IMR-90 (cell line): Measurements from ENCODE around the gene ZBED1. TPM values are rescaled to one million over a fixed set of nuclear protein-coding genes. Genes with fewer than 3 reads are reported as not detected.

Source experiments
- ATAC-seq: fragments of 200-7000 bp; cut with Tn5 transposase; 2 replicates; pipeline ENCODE4 v1.9.1; 2020; ENCODE audit warnings: low read depth, mild to moderate bottlenecking, moderate library complexity
- BruUV-seq: library from RNA; stranded (reverse); fragments of 400-500 nt; replicated peaks from 2 replicates; lab custom pipeline; 2021; lab: Mats Ljungman, UMichigan
- CTCF ChIA-PET: fragments of 300-600 bp; formaldehyde crosslinking; extraction: SDS; loops from one replicate; lab custom pipeline; 2021; ENCODE audit warnings: antibody characterized with exemption; lab: Yijun Ruan, JAX
- POLR2A ChIA-PET: fragments of 300-600 bp; sonication (Branson Sonifier 250); formaldehyde crosslinking; loops from one replicate; lab custom pipeline; 2022; ENCODE audit warnings: antibody characterized with exemption; ENCODE audit not compliant: unreplicated experiment; lab: Charles Lee
- DNase-seq: peaks from one replicate; pipeline ENCODE4 v3.0.0; 2013
- H2AFZ ChIP-seq: replicated peaks from 2 replicates; pipeline ENCODE3; 2013; ENCODE audit warnings: low read length, mild to moderate bottlenecking; ENCODE audit not compliant: poor library complexity
- H2AK5ac ChIP-seq: 2 replicates; pipeline ENCODE4 v1.6.1; 2013; ENCODE audit warnings: low read depth, low read length, inconsistent platforms
- H2AK9ac ChIP-seq: replicated peaks from 2 replicates; pipeline ENCODE3; 2013; ENCODE audit warnings: mild to moderate bottlenecking, low read depth, low read length, moderate library complexity; ENCODE audit not compliant: poor library complexity
- H2BK120ac ChIP-seq: 2 replicates; pipeline ENCODE4 v1.6.1; 2013; ENCODE audit warnings: low read depth, low read length, inconsistent platforms
- H2BK15ac ChIP-seq: 3 replicates; pipeline ENCODE4 v1.6.1; 2013; ENCODE audit warnings: low read depth, low read length, inconsistent platforms
- H2BK20ac ChIP-seq: 2 replicates; pipeline ENCODE4 v1.6.1; 2013; ENCODE audit warnings: low read depth, mild to moderate bottlenecking, inconsistent platforms, low read length, moderate library complexity
- H2BK5ac ChIP-seq: 2 replicates; pipeline ENCODE4 v1.6.1; 2013; ENCODE audit warnings: mild to moderate bottlenecking, low read depth, low read length, inconsistent platforms; ENCODE audit not compliant: poor library complexity, severe bottlenecking
- H3K14ac ChIP-seq: replicated peaks from 2 replicates; pipeline ENCODE4 v1.6.1; 2013; ENCODE audit warnings: low read depth, low read length, inconsistent platforms
- H3K18ac ChIP-seq: 2 replicates; pipeline ENCODE4 v1.6.1; 2013; ENCODE audit warnings: low read depth, low read length, control low read depth
- H3K23ac ChIP-seq: 2 replicates; pipeline ENCODE4 v1.6.1; 2013; ENCODE audit warnings: low read depth, low read length, inconsistent platforms
- H3K27ac ChIP-seq: 2 replicates; pipeline ENCODE4 v1.5.1; 2013; ENCODE audit warnings: mild to moderate bottlenecking, control low read depth, low read length; ENCODE audit not compliant: insufficient read depth
- H3K27me3 ChIP-seq: 2 replicates; pipeline ENCODE4 v1.6.1; 2013; ENCODE audit warnings: low read length; ENCODE audit not compliant: control insufficient read depth, insufficient read depth
- H3K36me3 ChIP-seq: 2 replicates; pipeline ENCODE4 v1.6.1; 2013; ENCODE audit warnings: low read length, mixed read lengths; ENCODE audit not compliant: control insufficient read depth, insufficient read depth
- H3K4ac ChIP-seq: 2 replicates; pipeline ENCODE4 v1.6.1; 2013; ENCODE audit warnings: low read depth, low read length, inconsistent platforms
- H3K4me1 ChIP-seq: 2 replicates; pipeline ENCODE4 v1.6.1; 2013; ENCODE audit warnings: low read length, mixed read lengths; ENCODE audit not compliant: control insufficient read depth, insufficient read depth
- H3K4me2 ChIP-seq: 2 replicates; pipeline ENCODE4 v1.6.1; 2013; ENCODE audit warnings: low read depth, mild to moderate bottlenecking, control low read depth, low read length, moderate library complexity
- H3K4me3 ChIP-seq: 2 replicates; pipeline ENCODE4 v1.5.1; 2013; ENCODE audit warnings: low read depth, mild to moderate bottlenecking, control low read depth, low read length, moderate library complexity; ENCODE audit not compliant: insufficient read depth
- H3K56ac ChIP-seq: 2 replicates; pipeline ENCODE4 v1.6.1; 2013; ENCODE audit warnings: low read length, inconsistent platforms; ENCODE audit not compliant: insufficient read depth; ENCODE audit errors: extremely low read depth
- H3K79me1 ChIP-seq, 2 experiments: 2 replicates each; pipeline ENCODE4 v1.6.1; 2013; ENCODE audit warnings: low read length in 2 of 2, inconsistent platforms in 1 of 2, low read depth in 1 of 2
- H3K9ac ChIP-seq: 2 replicates; pipeline ENCODE4 v1.6.1; 2013; ENCODE audit warnings: low read depth, low read length, control low read depth
- H3K9me1 ChIP-seq: 2 replicates; pipeline ENCODE4 v1.6.1; 2013; ENCODE audit warnings: low read length, inconsistent platforms; ENCODE audit not compliant: insufficient read depth
- H3K9me3 ChIP-seq: 2 replicates; pipeline ENCODE4 v1.6.1; 2013; ENCODE audit warnings: low read length; ENCODE audit not compliant: control insufficient read depth, insufficient read depth
- H4K20me1 ChIP-seq: 2 replicates; pipeline ENCODE4 v1.6.1; 2013; ENCODE audit warnings: low read length, inconsistent platforms; ENCODE audit not compliant: insufficient read depth
- H4K5ac ChIP-seq: 2 replicates; pipeline ENCODE4 v1.6.1; 2013; ENCODE audit warnings: mild to moderate bottlenecking, low read depth, low read length, control low read depth
- H4K8ac ChIP-seq, 2 experiments: 2 replicates each; pipeline ENCODE4 v1.6.1; 2013; ENCODE audit warnings: low read depth in 2 of 2, low read length in 2 of 2, control low read depth in 1 of 2, inconsistent platforms in 1 of 2
- H4K91ac ChIP-seq: 2 replicates; pipeline ENCODE4 v1.6.1; 2013; ENCODE audit warnings: low read depth, low read length, inconsistent platforms; ENCODE audit not compliant: insufficient read depth
- WGBS, 2 experiments: methylation state at CpG; one replicate each; pipeline versions ENCODE4 v1.1.5 to v1.1.7; 2013; ENCODE audit warnings: missing lambda C conversion rate in 2 of 2; ENCODE audit not compliant: insufficient read length in 1 of 2; ENCODE audit errors: extremely low coverage in 2 of 2; 5-methylcytosine and 5-hydroxymethylcytosine counted together
- dilution Hi-C: fragments of 300-500 bp; cut with HindIII; formaldehyde crosslinking; loops from one replicate; pipeline ENCODE4 v1.14.3; 2018; ENCODE audit warnings: low sequenced_read_pairs; ENCODE audit not compliant: unreplicated experiment
- in situ Hi-C: fragments of 300-500 bp; cut with MboI; formaldehyde crosslinking; loops from 3 replicates; pipeline ENCODE4 v1.14.3; 2019; ENCODE audit warnings: low sequenced_read_pairs, inconsistent platforms, mixed read lengths
- intact Hi-C: fragments of 100-400 bp; cut with micrococcal nuclease; formaldehyde crosslinking; loops from 2 replicates; pipeline ENCODE4 v1.10.0; 2022
- polyA plus RNA-seq, 3 experiments: library from polyadenylated mRNA; depleted of rRNA; stranded (reverse); fragments of >200 nt; gene quantifications; 2 replicates each; pipeline ENCODE4 v1.2.3, GENCODE V29; 2012; ENCODE audit warnings: low replicate concordance in 1 of 3
- total RNA-seq: library from RNA; depleted of rRNA; stranded (reverse); fragments of >200 nt; gene quantifications from 2 replicates; pipeline ENCODE4 v1.2.3, GENCODE V29; 2012
- TF ChIP-seq, protein P1 (sequence below): fragments of 150-350 bp; IDR thresholded peaks from 2 replicates; pipeline ENCODE4 v1.6.1; 2017; ENCODE audit warnings: mild to moderate bottlenecking, antibody characterized with exemption, low read length, low read depth

Gene ZBED1
- total and polyA plus RNA-seq, 2 of the 4 experiments (the other 2 are of a cell fraction), result 13.1 to 21.5 TPM

DNA sequence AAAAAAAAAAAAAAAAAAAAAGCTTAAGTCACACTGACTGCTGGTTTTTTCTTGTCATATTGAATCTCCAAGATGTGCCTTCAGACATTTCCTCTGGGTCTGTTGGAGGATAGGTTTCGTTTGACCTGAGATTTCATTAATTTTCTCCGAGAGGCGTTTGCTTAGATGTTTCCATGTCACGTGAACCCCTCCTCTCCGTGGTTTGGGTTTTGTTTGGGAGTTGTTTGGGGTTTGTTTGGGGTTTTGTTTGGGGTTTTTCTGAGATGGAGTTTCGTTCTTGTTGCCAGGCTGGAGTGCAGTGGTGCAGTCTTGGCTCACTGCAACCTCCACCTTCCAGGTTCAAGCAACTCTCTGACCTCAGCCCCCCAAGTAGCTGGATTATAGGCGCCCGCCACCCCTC, 40.8 kb upstream of the ZBED1 start:
- POLR2A ChIA-PET, result no interaction called here
- Histone ChIP-seq H2AFZ (no peak overlapping the region), H3K27me3 (peaks cover 6% of the 10 kb centered on the region; the same call in 1 of the 2 replicates), H3K4me2 (no peak overlapping the region), H2AK9ac (no peak overlapping the region), H3K56ac (no peak overlapping the region), H4K91ac (no peak overlapping the region), H4K8ac (no peak overlapping the region), H4K5ac (no peak overlapping the region), H3K4ac (no peak overlapping the region), H3K36me3 (no peaks in the 10 kb centered on the region), H2BK120ac (no peak overlapping the region), H3K4me3 (no peak overlapping the region), H3K14ac (no peak overlapping the region), H3K27ac (no peak overlapping the region), H2BK15ac (no peak overlapping the region), H3K23ac (no peak overlapping the region), H2BK5ac (no peak overlapping the region), H3K9me1 (no peaks in the 10 kb centered on the region), H2BK20ac (no peak overlapping the region), H3K9ac (no peak overlapping the region), H3K79me1 (no peaks in the 10 kb centered on the region), H3K4me1 (no peaks in the 10 kb centered on the region), H3K18ac (no peak overlapping the region), H2AK5ac (no peak overlapping the region), H4K20me1 (no peaks in the 10 kb centered on the region), H3K9me3 (peaks cover 2% of the 10 kb centered on the region; the same call in 1 of the 2 replicates)
- CTCF ChIA-PET, result no interaction called here
- no TSS peak for BruUV-seq
- dilution Hi-C loops (no loop called here), intact Hi-C loops (no loop called here), in situ Hi-C loops (no loop called here)
- DNase-seq, result no peak
- no peak for ATAC-seq
- no CpG with 5 or more reads among the region's 8 CpGs for WGBS, 2 experiments
- TF ChIP-seq, protein P1, sequence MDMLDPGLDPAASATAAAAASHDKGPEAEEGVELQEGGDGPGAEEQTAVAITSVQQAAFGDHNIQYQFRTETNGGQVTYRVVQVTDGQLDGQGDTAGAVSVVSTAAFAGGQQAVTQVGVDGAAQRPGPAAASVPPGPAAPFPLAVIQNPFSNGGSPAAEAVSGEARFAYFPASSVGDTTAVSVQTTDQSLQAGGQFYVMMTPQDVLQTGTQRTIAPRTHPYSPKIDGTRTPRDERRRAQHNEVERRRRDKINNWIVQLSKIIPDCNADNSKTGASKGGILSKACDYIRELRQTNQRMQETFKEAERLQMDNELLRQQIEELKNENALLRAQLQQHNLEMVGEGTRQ, result no peak
